Kidney capillary endothelial cell (primary cell): ENCODE data around the gene POLE.
A peak's percentile ranks its signal among the peaks of the same experiment; 100 is the strongest.

ENCODE experiments used
- DNase-seq: peaks from one replicate; pipeline ENCODE4 v3.0.0-alpha.2; 2018; ENCODE audit warnings: low spot score

Gene POLE

GRCh38 chr12:132597333-132598316 is 89.5 kb downstream of the POLE start:
- DNase-seq: no peak

DNA sequence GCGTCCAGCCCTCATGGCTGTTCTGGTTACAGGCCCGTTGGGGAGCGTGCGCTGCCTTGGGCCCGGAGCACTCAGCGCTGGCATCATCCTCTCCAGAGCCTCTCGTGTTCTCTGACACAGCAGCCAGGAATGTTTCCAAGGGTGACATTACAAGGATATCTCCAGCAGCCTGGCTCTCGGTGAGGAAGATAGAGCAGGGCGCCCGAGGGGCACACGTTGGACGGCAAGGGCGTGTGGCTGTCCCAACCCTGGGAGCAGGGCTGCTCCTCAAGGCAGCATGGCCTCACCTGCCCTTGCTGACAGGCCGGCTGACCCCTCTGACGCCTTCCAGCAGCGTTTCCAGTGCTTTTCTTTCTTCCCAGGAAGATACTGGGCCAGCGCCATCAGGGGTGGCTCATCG is 91.1 kb downstream of the POLE start:
- DNase-seq: no peak

GRCh38 chr12:132595183-132595582 is 92.0 kb downstream of the POLE start:
- DNase-seq: no peak

- peak; percentile 93 for DNase-seq
Measured at GRCh38 chr12:132593938-132594358, 93.2 kb downstream of the POLE start.

- no peak for DNase-seq
Measured at GRCh38 chr12:132593521-132593920, 93.6 kb downstream of the POLE start.

DNA sequence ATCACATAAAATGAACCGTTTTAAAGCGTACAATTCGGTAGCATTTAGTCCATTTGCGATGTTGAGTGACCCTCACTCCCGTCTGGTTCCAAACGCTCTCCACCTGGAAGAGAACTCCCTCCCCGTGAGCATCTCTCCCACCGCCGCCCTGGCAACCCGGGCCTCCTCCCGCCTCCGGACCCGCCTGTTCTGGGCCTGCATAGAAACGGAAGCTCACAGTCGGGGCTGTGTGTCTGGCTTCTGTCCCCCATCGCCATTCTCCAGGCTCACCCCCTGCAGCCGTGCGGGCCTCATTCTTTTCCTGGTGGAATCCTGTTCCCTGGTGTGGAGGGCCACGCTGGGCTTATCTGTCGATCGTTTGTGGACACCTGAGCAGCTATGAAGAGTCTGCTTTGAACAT is 94.1 kb downstream of the POLE start:
- no peak for DNase-seq

GRCh38 chr12:132592282-132592970 is 94.7 kb downstream of the POLE start:
- DNase-seq: no peak

- no peak for DNase-seq
Measured at GRCh38 chr12:132591107-132591935, 95.8 kb downstream of the POLE start.

DNA sequence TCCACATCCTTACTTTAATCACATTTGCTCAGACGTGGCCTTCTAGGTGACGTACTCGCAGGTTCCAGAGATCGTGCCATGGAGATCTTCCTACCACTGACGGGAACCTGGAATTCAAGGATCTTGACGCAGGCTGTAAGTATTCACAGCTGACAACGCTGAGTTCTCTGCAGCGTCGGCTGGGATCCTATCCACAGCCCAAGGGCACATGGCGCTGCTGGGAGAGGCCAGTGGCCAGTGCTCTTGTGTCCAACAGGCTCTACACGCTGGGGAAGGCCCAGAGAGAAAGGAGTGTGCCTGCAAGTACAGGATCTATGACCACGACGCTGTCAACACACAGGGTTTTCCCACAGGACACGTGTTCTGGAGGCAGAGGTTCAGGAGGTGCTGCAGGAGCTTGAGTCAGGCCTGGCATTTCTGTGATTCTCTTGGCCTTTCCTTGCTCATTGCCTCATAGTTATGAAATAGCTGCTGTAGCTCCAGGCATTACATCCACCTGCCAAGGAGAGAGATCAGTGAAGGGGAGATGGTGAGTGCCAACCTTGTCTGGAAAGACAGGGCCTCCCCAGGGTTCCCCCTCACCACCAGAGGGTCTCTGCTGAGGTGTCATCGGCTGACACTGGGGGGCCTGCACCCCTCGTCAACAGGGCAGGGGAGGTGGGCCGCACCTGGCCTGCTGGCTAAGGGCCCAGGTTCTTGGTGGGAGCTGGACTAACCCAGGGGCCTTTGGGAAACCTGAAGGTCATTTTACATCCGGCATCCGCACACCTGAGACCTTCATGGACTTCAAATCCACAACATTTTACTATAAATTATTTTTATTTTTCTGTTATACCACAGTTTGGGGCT is 98.1 kb downstream of the POLE start:
- no peak for DNase-seq

GRCh38 chr12:132588319-132588718 is 98.8 kb downstream of the POLE start:
- DNase-seq: no peak

DNA sequence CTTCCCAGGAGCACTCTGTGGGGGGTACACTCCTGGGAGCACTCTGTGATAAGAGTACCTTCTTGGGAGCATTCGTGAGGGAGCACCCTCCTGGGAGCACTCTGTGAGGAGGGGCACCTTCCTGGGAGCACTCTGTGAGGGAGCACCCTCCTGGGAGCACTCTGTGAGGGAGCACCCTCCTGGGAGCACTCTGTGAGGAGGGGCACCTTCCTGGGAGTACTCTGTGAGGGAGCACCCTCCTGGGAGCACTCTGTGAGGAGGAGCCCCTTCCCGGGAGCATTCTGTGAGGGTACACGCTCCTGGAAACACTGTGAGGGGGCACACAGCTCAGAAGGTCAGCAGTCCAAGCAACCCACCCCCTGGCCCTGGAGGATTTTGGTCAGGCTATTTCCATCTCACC is 99.4 kb downstream of the POLE start:
- no peak for DNase-seq

DNA sequence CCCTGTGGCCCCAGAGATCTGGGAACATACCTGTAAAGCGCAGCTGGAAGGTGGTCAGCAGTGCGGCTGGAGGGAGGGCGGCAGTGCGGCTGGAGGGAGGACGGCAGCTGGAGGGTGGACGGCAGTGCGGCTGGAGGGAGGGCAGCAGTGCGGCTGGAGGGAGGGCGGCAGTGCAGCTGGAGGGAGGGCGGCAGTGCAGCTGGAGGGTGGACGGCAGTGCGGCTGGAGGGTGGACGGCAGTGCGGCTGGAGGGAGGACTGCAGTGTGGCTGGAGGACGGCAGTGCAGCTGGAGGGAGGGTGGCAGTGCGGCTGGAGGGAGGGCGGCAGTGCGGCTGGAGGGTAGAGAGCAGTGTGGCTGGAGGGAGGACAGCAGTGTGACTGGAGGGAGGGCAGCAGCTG is 100.2 kb downstream of the POLE start:
- no peak for DNase-seq

GRCh38 chr12:132585177-132585576 is 102.0 kb downstream of the POLE start:
- DNase-seq: no peak

DNA sequence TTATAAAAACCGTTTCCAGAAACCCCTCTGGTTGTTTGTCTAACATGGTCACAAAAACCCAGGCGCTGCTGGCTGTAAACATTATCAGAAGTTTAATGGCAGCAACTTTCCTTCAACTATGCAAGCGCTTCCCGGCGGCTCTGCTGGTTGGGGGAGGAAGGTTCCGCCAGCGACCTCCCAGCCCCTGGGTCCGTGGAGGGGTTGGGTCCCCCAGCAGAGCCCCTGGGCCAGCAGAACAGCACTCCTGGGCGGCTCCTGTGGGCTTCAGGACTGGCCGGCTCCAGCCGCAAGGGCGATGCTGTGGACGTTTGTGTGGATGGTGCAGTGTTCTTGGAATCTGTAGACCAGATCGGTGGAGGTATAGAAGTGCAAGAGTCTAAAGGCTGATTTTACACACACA is 102.7 kb downstream of the POLE start:
- no peak for DNase-seq

DNA sequence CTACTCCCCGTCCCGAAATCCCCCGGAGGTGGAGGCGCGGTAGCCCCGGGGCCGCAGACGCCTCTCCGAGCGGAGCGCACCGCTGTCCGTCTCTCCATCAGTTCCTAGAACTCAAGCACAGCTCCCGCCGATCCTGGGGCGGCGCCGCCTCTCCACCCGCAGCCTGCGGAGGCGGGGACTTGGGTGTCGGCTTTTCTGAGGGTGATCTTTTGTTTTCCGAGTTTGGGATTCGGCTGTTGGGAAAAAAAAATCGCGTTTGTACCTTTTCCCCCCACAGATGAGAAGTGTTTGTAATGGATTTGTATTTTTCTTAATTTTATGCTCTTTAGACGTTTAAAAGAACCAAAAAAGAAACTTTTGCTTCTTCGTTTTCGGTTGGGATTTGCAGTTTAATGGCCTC is 103.4 kb downstream of the POLE start:
- DNase-seq: no peak

GRCh38 chr12:132583411-132583710 is 103.8 kb downstream of the POLE start:
- no peak for DNase-seq

- no peak for DNase-seq
Measured at GRCh38 chr12:132582582-132583410, 104.3 kb downstream of the POLE start.

GRCh38 chr12:132582058-132582420 is 105.1 kb downstream of the POLE start:
- no peak for DNase-seq

DNA sequence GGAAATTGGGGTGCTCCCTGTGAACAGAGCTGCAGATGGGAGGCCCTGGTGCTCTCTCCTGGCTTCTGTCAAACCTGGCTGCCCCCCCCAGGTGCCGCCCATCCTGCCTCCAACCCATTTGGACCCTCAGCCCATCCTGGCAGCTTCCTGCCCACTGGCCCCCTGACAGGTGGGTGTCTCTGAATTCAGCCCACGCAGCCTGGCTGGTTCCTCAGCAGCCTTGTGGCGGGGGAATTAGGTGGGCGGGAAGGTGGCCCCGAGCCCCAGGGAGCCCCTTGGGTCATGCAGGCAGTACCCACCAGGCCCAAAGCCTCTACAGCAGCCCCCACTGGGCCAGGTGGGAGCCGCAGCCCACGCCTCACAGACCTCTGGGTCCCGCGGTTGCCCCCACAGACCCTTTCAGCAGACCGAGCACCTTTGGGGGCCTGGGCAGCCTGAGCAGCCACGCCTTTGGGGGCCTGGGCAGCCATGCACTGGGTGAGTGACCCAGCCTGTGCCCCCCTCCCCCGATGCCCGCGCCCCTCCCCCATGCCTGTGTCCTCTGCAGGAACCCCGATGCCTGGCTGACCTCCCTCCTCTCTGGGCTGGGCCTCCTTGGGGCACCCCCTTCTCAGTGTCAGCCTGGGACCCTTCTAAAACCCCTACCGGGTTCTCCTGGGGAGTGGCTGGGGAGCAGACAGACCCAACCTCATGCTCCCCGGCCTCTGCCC is 105.6 kb downstream of the POLE start:
- no peak for DNase-seq

DNA sequence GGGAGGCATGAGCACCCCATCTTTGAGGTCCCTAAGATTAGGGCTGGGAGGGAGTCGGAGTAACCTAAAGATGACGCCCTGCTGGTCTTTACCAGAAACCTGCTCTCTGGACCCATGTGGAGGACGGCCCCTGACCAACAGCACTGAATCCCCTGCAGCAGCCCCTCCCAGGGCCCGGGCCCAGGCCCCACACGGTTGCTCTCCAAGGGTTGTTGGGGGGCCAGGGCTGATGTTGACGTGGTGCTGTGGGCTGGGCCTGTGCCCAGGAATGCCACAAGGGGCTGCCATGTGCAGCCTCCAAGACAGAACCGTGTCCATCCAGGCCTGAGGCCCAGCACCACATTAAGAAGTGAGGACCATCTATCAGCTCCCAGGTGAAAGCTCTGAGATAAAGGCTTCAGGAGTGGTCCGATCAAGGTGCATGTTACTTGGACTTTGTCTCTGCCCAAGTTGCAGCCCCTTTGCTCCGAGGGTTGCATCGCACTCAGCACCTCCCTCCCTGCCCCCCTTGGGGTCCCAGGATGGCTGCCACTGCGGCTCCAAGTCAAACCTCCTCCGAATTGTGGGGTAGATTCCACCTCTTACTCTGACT is 106.3 kb downstream of the POLE start:
- no peak for DNase-seq
